NT2/D1 (cell line): ENCODE data around the gene DPY19L3.

Source experiments
- SUZ12 ChIP-seq: IDR thresholded peaks from 2 replicates; pipeline ENCODE4 v1.6.1; 2011; ENCODE audit not compliant: insufficient read length, insufficient read depth; ENCODE audit errors: extremely low read depth
- YY1 ChIP-seq: IDR thresholded peaks from 2 replicates; pipeline ENCODE4 v1.6.1; 2011; ENCODE audit not compliant: insufficient read length, insufficient read depth
- ZNF274 ChIP-seq: IDR thresholded peaks from 2 replicates; pipeline ENCODE4 v1.6.1; 2011; ENCODE audit warnings: mild to moderate bottlenecking, low read depth, low read length

DNA sequence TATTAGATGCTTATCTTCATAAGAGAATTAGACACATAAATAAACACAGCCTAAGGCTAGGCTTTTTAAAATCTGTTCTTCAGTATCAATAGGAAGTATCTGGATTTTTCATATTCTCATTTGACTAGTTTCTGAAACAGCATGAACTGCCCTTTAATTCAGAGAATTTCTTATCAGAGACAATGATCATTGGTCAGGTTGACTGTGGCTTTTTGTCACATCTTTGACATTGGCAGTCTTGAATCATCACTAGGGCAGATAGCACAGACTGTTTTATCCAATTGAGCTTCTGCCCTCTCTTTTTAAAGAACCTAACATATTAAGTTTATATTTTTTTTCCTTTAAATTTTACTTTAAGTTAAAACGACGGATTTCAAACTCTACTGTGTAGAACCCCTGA, 59.6 kb downstream of the DPY19L3 start:
- TF ChIP-seq SUZ12 (no peak), ZNF274 (no peak), YY1 (no peak)
